GM18858 (cell line): ENCODE results near the gene RPTOR.

Experiments
- ATAC-seq: cut with Tn5 transposase; IDR thresholded peaks from one replicate; pipeline ENCODE4 v1.9.1; 2021; ENCODE audit not compliant: unreplicated experiment

The RPTOR gene

GRCh38 chr17:80778716-80779115 lies 234.1 kb downstream of the RPTOR start:
- ATAC-seq, result no peak

DNA sequence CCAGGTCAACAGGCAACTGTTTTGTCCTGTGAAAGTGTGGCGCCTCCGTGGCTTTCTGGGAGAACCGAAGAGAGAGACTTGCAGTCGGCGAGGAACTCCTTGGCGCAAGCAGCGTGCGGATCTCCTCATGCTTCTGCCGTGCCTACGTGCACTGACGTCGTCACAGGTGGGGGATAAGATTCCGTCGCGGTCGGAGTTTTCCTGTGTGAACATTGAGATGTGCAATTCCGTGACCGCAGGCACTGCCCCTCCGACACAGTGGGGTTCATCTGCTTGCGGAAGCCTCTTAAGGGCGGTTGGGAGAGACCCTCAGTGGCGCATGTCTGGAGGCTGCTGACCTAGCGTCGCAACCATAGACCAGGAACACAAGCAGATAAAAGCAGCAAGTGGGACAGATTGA lies 234.7 kb downstream of the RPTOR start:
- ATAC-seq, result no peak

GRCh38 chr17:80779961-80780380 lies 235.3 kb downstream of the RPTOR start:
- ATAC-seq, result no peak

GRCh38 chr17:80780381-80781198 lies 236.0 kb downstream of the RPTOR start:
- ATAC-seq, result peak; percentile 55

DNA sequence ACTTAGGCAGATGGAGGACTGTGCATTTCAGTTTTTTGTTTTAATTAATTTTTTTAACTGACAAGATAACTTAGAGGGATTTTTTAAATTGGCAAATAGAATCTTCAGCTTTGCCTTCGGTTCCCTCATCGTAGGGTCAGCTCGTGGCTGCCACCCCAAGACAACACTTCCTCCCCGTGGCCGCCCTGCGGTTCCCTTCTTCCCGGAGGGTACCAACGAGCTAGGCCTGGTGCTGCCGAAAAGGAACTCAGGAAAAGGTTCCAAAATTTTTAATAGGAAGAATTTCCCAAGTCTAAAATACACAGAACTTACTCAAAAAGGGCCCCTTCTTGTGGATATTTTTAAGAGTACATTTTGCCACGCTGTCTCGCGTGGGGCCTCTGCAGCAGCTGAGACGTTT lies 236.6 kb downstream of the RPTOR start:
- ATAC-seq, result no peak

DNA sequence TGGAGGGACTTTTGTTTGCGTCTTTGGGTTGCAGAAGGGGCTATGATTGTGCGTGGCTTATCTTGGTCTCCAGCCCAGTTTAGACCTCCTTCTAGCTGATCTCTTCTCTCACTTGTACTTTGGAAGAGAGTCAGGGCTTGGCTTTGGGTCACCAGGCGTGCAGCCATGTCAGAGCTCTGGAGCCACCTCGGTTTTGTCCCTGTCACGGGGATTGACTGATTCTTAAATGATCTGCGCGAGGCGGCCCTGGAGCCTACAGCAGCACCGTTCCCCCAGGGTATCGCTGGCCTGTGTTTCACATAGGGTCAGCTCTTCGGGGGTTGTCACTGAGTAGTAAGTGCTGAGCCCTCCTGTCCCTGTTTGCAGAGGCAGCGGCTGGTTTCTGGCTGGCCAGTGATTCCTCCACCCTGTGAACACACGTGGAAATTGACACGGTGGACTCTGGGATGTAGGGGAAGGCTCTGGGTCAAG lies 237.2 kb downstream of the RPTOR start:
- no peak for ATAC-seq

DNA sequence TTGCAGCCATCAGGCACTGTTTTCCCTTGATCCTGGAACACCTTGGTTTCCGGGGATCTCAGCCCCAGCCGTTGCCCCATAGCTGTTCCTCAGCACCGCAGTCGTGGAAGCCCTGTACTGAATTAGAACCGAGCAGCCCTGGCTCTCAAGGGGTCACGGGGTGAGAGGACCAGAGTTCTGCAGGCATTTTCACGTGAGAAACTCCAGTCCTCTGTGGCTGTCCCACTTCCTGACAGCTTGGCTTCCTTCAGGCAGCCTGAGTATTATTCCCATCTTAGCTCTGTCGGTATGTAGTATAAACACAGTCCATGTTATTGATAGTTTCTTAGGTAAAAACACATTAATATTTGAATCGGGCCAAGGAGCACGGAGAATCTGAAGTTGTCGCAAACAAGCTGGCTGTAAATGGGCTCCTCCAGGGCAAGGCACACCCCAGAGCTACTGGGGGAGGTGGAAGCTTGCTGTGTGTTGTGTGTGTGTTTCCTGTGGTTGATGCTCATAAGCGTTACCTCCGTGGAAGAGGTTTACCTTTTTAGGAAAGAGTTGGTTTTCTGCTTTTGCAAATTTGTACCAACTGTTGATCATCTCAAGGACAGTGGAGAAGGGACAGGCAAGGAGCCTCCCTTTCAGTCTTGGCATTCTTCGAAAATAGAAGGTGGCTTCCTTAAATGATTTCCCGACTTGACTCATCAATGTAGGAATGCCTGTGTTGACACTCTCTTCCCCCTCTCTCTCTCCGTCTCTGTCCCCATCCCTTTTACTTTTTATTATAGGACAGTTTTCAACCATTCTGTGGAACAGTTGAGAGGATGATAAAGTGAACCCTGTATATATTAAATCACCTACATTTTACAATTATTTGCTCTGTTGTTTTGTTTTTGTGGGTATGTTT lies 238.1 kb downstream of the RPTOR start:
- no peak for ATAC-seq

- no peak for ATAC-seq
Observed at GRCh38 chr17:80783486-80783885, 238.8 kb downstream of the RPTOR start.

GRCh38 chr17:80783971-80784370 lies 239.3 kb downstream of the RPTOR start:
- no peak for ATAC-seq

GRCh38 chr17:80785477-80786178 lies 241.0 kb downstream of the RPTOR start:
- ATAC-seq, result no peak

DNA sequence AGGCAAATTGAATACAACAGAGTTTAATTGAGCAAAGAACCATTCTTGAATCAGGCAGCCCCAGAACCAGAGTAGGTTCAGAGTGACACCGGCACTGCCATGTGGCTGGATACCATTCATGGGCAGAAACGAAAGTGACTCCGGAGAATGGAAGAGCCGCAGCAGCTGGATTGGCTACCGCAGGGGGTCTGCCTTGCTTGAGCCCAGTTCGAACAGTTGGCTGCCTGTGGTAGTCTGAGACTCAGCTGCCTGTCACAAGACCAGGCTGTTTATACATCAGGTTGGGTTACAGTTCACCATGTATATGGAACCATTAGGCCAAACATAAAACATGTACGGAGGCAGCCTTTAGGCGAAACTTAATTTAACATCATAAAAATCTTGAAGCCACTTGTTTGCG lies 241.8 kb downstream of the RPTOR start:
- no peak for ATAC-seq

- no peak for ATAC-seq
Observed at GRCh38 chr17:80786887-80787286, 242.2 kb downstream of the RPTOR start.

DNA sequence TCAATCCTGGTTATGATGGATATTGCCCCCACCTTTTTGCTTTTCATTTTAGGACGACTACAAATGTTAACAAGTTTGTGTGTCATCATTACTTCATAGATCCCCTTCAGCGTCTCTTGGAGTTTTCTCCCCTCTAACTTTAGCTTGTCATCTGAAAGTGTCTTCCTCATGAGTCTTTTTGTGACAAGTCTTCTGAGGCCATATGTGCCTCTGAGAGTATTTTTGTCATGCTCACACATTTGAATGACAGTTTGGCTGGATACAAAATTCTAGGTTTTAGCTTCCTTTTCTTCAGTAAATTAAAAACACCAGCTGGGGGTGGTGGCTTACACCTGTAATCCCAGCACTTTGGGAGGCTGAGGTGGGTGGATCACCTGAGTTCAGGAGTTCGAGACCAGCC lies 243.2 kb downstream of the RPTOR start:
- no peak for ATAC-seq

DNA sequence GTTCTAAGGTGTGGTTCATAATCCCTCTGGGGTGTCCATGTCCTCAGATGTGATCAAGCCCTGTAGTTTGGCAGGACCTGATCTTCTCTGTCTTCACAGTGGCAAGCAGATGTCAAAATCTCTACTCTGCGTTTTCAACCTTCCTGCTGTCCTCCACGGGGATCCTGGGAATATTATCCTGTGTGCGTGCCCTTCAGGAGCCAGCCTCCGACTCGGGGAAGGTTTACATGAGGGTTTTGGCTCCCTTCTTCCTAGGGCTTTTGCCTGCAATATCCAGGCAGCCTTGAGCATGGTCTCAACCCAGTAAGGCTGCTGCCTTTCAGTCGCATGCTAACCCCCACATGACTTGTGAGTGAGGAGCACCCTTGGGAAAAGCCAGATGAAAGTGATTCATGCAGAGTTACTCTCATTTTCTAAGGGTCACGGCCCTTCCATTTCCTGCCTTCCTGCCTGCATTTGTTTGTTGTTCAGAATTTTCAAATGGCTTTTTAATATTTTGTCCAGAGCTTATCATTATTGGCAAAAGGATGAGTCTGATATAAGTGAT lies 244.8 kb downstream of the RPTOR start:
- ATAC-seq, result no peak

DNA sequence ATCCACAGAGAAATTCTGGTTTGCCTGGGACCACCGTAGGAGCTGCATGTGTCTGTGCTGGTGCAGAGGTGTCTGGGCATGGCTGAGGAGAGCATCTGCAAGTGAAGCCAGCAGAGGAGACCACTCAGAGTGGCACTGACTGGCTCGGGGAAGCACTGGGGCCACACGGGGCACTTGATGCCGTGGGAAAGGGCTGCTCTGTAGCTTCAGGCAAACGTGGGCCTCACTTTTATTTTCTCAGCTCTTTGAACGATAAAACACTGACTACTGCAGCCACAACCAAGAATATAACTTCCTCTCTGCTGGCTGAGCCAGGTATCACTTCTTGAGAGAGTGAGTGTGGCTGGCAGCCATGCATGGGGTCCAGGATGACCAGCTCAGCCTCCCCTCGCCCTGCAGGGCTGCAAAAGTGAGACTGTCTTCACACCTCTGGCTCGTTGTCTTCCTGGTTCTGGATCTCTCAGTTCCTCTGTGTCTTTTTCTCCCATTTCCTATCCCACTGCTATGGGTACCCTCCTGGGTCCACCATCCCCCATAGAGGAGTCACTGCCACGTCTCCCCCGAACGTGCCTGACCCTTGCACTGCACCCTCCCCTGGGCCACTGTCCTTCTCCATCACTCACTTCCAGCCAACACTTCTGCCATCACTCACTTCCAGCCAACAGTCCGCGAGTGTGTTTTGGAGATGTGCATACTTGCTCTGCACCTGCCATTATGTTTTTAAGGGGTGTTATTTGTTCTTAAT lies 245.6 kb downstream of the RPTOR start:
- no peak for ATAC-seq

- no peak for ATAC-seq
Observed at GRCh38 chr17:80790981-80791742, 246.5 kb downstream of the RPTOR start.

DNA sequence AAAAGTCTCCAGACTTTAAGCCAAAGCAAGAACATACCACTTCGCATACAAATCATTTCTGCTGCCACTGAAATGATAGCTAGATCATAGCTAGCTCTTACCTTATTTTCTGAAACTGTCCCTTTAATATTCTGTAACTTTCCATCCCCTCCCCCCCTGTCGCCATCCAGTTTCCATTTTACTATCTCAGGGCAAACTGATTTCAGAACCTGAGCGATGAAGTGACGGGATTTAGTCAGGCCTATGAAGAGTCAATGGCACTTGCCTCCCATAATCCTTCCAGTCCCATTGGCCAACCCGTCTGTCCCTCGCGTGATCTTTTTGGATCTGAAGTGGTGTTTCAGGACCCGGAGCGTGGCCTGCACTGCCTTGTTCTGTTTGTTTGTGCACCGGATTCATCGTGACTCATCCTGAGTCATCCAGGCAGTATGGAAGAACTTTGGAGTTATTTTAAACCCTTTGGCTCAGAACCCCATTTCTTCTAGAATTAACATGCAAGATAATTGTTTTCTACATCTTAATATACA lies 247.2 kb downstream of the RPTOR start:
- no peak for ATAC-seq

- ATAC-seq, result no peak
Observed at GRCh38 chr17:80792373-80792781, 247.7 kb downstream of the RPTOR start.

DNA sequence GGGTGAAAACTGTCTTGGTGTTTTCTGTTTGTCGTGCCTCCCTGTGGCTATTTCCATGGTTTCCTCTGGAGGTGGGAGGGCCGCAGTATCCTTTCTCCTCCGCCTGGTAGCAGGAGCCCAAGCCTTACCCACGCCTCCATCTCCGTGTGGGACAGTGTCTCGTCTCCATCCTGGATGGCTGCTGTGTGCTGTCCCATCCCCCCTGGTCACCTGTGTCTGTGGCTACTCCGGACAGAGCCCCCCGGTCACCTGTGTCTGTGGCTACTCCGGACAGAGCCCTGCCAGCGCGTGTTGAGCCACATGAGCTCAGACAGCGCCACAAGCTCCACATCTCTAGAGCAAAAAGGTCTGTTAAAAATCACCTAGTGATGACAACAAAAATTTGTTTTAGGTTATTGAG lies 248.8 kb downstream of the RPTOR start:
- no peak for ATAC-seq
